Islet precursor cell (in vitro differentiated cells): Measurements from ENCODE around the gene KCNJ3.

Source experiments
- DNase-seq: peaks from one replicate; pipeline ENCODE4 v3.0.0-alpha.2; 2018

The KCNJ3 gene, protein sequence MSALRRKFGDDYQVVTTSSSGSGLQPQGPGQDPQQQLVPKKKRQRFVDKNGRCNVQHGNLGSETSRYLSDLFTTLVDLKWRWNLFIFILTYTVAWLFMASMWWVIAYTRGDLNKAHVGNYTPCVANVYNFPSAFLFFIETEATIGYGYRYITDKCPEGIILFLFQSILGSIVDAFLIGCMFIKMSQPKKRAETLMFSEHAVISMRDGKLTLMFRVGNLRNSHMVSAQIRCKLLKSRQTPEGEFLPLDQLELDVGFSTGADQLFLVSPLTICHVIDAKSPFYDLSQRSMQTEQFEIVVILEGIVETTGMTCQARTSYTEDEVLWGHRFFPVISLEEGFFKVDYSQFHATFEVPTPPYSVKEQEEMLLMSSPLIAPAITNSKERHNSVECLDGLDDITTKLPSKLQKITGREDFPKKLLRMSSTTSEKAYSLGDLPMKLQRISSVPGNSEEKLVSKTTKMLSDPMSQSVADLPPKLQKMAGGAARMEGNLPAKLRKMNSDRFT

DNA sequence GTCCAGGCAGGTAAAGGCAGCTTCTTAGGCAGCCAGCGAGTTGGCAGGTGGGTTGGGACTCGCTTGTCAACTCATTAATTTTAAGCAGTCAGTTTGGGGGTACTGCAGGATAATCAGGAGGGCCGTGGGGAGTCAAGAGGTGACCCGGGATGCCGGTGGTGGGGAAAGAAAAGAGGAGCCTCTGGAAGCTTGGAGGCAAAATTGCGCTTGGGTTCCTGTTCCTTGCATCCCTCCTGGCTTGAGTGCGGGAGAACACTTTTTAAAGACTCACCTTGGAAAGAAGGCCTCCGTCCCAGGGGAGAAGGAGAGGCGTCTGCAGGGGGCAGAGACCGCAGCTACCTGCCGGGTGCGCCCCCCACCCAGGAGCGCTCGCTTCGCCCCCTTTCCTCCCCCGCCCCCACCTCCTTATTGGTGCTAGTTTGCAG, at the start of gene KCNJ3:
TSS of gene KCNJ3 (plus strand) at position 400 of the 425 bp plus-strand sequence. CDS start 81 bp downstream, outside the sequence.
- no peak for DNase-seq

DNA sequence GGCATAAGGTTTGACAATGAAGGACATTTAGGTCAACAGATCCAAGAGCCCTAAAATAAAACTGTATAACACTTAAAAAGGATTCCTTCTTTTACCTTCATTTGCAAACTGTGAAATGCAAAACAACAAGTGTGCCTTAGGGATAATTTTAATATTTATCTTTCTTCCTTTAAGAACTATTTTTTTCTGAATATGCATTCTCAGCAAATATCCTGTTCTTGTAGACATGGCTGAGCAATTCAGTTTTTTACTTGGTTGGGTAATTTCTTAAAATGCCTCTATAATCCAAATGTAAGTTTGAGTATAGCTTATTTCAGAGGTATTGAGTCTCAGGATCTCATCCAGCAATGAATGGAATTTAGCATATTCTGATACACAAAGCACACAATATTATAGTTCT, 43.0 kb upstream of the KCNJ3 start:
- no peak for DNase-seq

GRCh38 chr2:154658854-154659253, 39.6 kb upstream of the KCNJ3 start:
- DNase-seq: no peak

DNA sequence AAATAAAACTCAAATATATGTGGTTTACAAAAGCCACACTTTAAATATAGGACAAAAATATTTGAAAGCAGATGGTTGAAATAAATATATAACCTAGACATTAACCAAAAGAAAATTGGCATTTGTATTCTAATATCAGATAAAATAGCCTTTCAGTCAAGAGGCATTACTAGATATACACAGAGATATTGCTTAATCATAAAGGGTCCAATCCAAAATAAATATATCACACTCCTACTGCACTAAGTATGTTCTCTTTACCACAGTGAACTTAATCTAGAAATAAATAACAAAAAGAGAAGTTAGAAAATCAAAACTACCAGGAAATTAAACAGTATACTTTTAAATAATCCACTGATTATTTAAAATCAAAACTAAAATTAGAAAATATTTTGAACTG, 34.2 kb upstream of the KCNJ3 start:
- DNase-seq: no peak

DNA sequence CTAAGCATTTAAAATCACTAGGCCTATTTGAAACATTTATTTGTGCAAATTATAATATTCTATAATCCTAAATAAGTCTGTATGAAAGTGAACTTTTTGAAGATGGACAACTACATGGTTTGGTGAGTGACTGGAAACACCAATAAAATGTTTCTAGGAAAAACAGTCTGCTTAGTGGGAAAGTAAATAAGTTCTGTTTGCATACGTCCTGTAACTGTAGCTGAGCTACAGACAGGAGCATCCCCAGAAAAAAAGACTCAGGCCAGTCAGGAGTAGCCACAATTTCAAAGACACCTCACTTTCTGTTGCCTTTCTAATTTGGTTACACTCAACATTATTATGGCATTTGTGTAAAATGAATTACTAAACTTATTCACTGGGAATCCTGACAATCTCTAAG, 28.4 kb upstream of the KCNJ3 start:
- no peak for DNase-seq

- no peak for DNase-seq
Observed at GRCh38 chr2:154673694-154674093, 24.8 kb upstream of the KCNJ3 start.

GRCh38 chr2:154677401-154677800, 21.1 kb upstream of the KCNJ3 start:
- DNase-seq: no peak

GRCh38 chr2:154681741-154682140, 16.8 kb upstream of the KCNJ3 start:
- DNase-seq: no peak

GRCh38 chr2:154686162-154686561, 12.3 kb upstream of the KCNJ3 start:
- DNase-seq: no peak

- no peak for DNase-seq
Observed at GRCh38 chr2:154688373-154688772, 10.1 kb upstream of the KCNJ3 start.

- no peak for DNase-seq
Observed at GRCh38 chr2:154689158-154689557, 9.3 kb upstream of the KCNJ3 start.

- peak; percentile 71 for DNase-seq
Observed at GRCh38 chr2:154692927-154693326, 5.6 kb upstream of the KCNJ3 start.

GRCh38 chr2:154693741-154694340, 4.7 kb upstream of the KCNJ3 start:
- no peak for DNase-seq

GRCh38 chr2:154694881-154695280, 3.6 kb upstream of the KCNJ3 start:
- DNase-seq: no peak

DNA sequence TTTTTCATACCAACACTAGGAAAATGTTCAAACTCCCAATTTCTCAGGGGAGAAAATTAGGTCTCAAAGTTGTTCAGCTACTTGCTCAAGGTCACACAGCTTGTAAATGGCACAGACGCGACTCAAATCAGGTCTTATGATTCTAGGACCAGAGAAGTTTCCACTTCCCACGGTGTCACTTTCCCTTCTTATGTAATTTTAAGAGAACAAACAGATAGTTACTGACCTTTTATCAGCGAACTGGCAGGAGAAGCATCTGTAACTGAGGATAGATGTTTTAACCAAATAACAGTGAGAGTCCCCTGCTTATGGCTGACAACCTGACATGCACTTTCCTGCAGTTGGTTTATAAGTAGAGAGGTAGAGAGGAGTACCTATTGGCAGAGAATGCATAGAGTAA, 2.1 kb upstream of the KCNJ3 start:
- DNase-seq: no peak

GRCh38 chr2:154696810-154697417, 1.6 kb upstream of the KCNJ3 start:
- DNase-seq: no peak

- peak; percentile 73 for DNase-seq
Observed at GRCh38 chr2:154697418-154698252, 860 bp upstream of the KCNJ3 start.

DNA sequence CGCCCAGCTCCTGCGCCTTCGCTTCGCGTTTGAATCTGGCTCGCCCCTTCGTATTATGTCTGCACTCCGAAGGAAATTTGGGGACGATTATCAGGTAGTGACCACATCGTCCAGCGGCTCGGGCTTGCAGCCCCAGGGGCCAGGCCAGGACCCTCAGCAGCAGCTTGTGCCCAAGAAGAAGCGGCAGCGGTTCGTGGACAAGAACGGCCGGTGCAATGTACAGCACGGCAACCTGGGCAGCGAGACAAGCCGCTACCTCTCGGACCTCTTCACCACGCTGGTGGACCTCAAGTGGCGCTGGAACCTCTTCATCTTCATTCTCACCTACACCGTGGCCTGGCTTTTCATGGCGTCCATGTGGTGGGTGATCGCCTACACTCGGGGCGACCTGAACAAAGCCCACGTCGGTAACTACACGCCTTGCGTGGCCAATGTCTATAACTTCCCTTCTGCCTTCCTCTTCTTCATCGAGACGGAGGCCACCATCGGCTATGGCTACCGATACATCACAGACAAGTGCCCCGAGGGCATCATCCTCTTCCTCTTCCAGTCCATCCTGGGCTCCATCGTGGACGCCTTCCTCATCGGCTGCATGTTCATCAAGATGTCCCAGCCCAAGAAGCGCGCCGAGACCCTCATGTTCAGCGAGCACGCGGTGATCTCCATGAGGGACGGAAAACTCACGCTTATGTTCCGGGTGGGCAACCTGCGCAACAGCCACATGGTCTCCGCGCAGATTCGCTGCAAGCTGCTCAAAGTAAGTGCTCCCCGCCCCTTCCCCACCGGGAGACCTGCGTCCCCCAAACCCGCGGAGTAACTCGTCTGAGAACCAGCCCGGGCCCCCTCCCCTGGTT, 453 bp downstream of the KCNJ3 start:
- no peak for DNase-seq

- DNase-seq: no peak
Observed at GRCh38 chr2:154699575-154699930, 1.1 kb downstream of the KCNJ3 start.

- DNase-seq: no peak
Observed at GRCh38 chr2:154700136-154700535, 1.6 kb downstream of the KCNJ3 start.

DNA sequence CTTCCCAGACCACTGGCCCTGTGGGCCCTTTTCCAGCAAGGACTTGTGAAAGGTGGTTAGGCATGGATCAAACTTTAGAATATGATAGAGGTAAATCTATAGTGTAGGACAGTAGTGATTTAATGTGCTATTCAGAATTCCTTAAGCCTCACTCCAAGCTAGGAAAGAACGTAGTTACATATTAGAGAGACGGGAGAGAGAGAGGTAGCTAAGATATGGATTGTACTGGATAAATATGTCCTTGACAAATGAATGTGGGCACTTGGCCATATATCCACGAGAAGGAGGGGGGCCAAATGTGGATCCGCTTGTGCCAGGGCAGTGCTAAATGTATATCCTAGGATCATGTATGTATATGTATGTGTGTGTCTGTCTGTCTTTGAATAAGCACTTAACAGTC, 6.5 kb downstream of the KCNJ3 start:
- no peak for DNase-seq

DNA sequence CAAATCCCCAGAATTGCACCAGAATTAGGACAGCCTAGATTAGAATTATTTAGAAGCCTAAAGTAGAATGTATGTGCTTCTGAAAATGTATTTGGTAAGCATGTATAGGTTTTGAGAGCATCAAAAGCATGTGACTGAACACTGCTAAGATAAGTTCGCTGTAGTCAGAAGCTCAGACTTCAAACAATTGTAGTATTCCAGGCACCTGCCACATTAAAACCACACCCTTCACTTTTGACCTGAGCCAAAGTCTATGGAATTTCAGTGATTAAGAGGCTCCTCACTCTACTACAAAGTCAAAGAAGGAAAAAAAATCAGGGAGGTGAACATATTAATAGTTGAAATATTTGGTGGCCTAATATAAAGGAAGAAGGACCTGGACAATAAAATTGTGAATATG, 8.2 kb downstream of the KCNJ3 start:
- DNase-seq: no peak
